Cardiac fibroblast (primary cell): ENCODE measurements around the gene CXADR.
A peak's percentile ranks its signal among the peaks of the same experiment; 100 is the strongest.

ENCODE experiments used
- DNase-seq, 2 donors: peaks; one replicate each; pipeline versions ENCODE4 v3.0.0 to v3.0.0-alpha.2; 2010; ENCODE audit warnings: low read depth in 2 of 2
- H3K4me3 ChIP-seq, 2 donors: replicated peaks in 1 of 2; 1 replicate in 1 of 2; 2 replicates in 1 of 2; pipeline ENCODE4 v1.5.1; 2011; ENCODE audit warnings: low read depth in 2 of 2, low read length in 2 of 2, mild to moderate bottlenecking in 2 of 2, moderate library complexity in 1 of 2
- TF ChIP-seq, protein P1 (sequence below): IDR thresholded peaks from one replicate; pipeline ENCODE4 v1.5.1; 2011; ENCODE audit warnings: low read depth, mild to moderate bottlenecking, low read length, inconsistent platforms

The CXADR gene

DNA sequence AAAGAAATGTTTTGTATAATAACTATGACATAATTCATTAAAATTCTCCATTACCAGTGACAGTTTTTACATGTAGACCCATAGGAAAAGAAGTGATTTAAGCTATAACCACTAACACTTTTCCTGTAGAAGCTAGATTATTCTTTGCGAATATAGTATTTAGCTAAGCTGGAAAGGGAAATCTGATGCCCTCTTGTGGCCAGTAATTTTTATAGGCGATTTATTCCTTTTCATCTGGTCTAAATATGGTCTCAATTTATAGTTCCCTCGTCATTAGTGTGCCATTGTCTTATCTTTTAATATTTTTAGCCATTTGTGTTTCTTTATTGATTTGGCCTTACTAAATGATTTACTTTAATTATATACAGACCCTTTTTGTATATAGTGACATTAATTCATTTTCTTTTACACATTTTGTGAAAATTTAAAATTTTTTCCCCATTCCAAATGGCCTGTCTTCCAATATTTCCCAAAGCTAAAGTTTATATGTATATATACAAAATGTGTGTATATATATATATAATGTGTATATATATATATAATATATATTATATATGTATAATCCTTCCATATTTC, 73.1 kb downstream of the CXADR start:
- TF ChIP-seq, protein P1, sequence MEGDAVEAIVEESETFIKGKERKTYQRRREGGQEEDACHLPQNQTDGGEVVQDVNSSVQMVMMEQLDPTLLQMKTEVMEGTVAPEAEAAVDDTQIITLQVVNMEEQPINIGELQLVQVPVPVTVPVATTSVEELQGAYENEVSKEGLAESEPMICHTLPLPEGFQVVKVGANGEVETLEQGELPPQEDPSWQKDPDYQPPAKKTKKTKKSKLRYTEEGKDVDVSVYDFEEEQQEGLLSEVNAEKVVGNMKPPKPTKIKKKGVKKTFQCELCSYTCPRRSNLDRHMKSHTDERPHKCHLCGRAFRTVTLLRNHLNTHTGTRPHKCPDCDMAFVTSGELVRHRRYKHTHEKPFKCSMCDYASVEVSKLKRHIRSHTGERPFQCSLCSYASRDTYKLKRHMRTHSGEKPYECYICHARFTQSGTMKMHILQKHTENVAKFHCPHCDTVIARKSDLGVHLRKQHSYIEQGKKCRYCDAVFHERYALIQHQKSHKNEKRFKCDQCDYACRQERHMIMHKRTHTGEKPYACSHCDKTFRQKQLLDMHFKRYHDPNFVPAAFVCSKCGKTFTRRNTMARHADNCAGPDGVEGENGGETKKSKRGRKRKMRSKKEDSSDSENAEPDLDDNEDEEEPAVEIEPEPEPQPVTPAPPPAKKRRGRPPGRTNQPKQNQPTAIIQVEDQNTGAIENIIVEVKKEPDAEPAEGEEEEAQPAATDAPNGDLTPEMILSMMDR, result peak; percentile 53
- peak; percentile 73 to 76 for DNase-seq
- H3K4me3 ChIP-seq, result no peak overlapping the region

DNA sequence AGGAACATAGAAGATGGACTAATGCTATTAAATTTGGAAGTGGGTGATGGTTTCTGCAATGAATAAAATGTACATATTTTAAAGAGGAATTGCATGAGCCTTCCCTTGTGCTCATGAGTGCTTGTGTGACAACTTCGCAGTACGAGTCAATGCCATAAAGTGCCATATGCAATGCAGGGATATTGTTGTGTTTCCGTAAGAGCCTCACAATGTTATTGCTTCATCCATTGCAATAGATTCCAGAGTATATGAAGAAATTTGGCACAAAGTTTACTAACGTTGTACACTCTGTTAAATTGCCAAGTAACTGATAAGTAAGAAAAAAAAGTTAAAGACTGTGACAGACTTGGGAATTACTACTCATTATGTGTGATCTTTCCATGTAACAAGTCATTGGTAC, 77.6 kb downstream of the CXADR start:
- TF ChIP-seq, protein P1, result no peak
- DNase-seq, result peak; percentile 42 to 90
- no peak overlapping the region for H3K4me3 ChIP-seq

DNA sequence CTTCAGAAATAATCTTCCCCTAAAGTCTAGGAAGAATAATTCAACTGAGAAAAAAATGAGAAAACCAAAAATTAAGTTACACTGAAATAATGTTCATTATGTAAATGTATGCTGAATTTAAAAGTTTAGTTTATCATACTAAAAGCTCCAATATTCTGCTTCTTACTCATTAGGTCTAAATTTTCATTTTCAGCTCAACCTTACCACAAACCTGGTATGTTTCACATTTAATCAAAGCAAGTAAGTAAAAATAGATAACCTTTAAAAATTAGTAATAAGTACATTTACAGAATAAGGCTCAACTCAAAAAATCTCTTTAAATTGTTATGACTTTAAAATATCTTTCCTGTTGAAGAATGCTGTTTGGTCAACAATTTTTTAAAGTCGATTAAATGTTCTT, 84.8 kb downstream of the CXADR start:
- H3K4me3 ChIP-seq, result no peak overlapping the region
- TF ChIP-seq, protein P1, result no peak

GRCh38 chr21:17598437-17598836, 85.6 kb downstream of the CXADR start:
- no peak for DNase-seq

More for the DNA sequence above, 84.8 kb downstream of the CXADR start:
- no peak for DNase-seq

DNA sequence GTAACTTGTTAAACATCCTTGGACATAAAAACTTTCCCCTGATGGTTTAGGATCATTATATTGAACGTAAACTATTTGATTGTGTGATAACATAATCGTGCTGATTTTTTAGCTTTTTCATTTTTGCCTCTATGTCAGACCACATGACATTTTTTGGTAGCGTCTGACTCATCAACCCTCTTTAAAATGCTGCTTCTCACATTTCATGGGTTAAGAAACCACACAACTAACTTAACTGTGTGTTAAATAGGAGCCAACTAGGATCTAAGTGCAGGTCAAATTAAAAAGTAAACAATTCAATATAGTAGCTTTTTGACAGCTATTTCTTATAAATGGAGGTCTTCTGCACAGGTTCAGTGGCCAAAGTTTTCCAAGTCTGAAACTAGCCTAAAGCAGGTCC, 90.0 kb downstream of the CXADR start:
- no peak overlapping the region for H3K4me3 ChIP-seq
- TF ChIP-seq, protein P1, result no peak
- peak; percentile 37 to 38 for DNase-seq

More at GRCh38 chr21:17598437-17598836, 85.6 kb downstream of the CXADR start:
- TF ChIP-seq, protein P1, result no peak
- no peak overlapping the region for H3K4me3 ChIP-seq

- TF ChIP-seq, protein P1, result no peak
- DNase-seq, result no peak
- no peak overlapping the region for H3K4me3 ChIP-seq
Observed at GRCh38 chr21:17607684-17608083, 94.8 kb downstream of the CXADR start.

DNA sequence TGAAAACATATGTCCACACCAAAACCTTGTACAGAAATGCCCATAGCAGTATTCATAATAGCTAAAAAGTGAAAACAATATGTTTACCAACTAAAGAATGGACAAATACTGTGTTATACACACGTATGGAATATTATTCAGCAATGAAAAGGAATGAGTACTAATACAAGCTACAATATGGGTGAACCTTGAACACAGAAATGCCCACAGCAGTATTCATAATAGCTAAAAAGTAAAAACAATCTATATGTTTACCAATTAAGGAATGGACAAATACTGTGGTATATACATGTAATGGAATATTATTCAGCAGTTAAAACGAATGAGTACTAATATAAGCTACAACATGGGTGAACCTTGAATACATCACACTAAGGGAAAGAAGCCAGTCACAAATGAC, 96.8 kb downstream of the CXADR start:
- TF ChIP-seq, protein P1, result no peak
- no peak for DNase-seq
- H3K4me3 ChIP-seq, result no peak overlapping the region
